CD4-positive, alpha-beta T cell treated with Interleukin-6 at 100 ng/mL for 8 hours (primary cell): ENCODE measurements around the gene OPCML.

Source experiments
- DNase-seq: peaks from one replicate; pipeline ENCODE4 v3.0.0-alpha.2; 2020; ENCODE audit warnings: mixed read lengths, low spot score

The OPCML gene

GRCh38 chr11:133070791-133071190 lies 461.5 kb downstream of the OPCML start:
- no peak for DNase-seq

- DNase-seq: no peak
Observed at GRCh38 chr11:133070021-133070713, 462.1 kb downstream of the OPCML start.

GRCh38 chr11:133065847-133066485 lies 466.3 kb downstream of the OPCML start:
- DNase-seq: no peak

- DNase-seq: no peak
Observed at GRCh38 chr11:133064961-133065360, 467.3 kb downstream of the OPCML start.

- no peak for DNase-seq
Observed at GRCh38 chr11:133064152-133064877, 468.0 kb downstream of the OPCML start.

- DNase-seq: no peak
Observed at GRCh38 chr11:133058501-133058900, 473.8 kb downstream of the OPCML start.

GRCh38 chr11:133053124-133053776 lies 479.1 kb downstream of the OPCML start:
- no peak for DNase-seq

- DNase-seq: no peak
Observed at GRCh38 chr11:133052537-133052936, 479.8 kb downstream of the OPCML start.

GRCh38 chr11:133049244-133050019 lies 482.9 kb downstream of the OPCML start:
- DNase-seq: no peak

- no peak for DNase-seq
Observed at GRCh38 chr11:133048270-133048669, 484.0 kb downstream of the OPCML start.

GRCh38 chr11:133047771-133048115 lies 484.6 kb downstream of the OPCML start:
- no peak for DNase-seq

GRCh38 chr11:133047036-133047770 lies 485.1 kb downstream of the OPCML start:
- no peak for DNase-seq

GRCh38 chr11:133046252-133046651 lies 486.0 kb downstream of the OPCML start:
- DNase-seq: no peak

- DNase-seq: no peak
Observed at GRCh38 chr11:133041928-133042882, 490.1 kb downstream of the OPCML start.

GRCh38 chr11:133041181-133041580 lies 491.1 kb downstream of the OPCML start:
- DNase-seq: no peak

- DNase-seq: no peak
Observed at GRCh38 chr11:133040289-133040900, 491.9 kb downstream of the OPCML start.

GRCh38 chr11:133038850-133039249 lies 493.5 kb downstream of the OPCML start:
- DNase-seq: no peak

GRCh38 chr11:133034929-133035328 lies 497.4 kb downstream of the OPCML start:
- no peak for DNase-seq

GRCh38 chr11:133029107-133029506 lies 503.2 kb downstream of the OPCML start:
- no peak for DNase-seq

- DNase-seq: no peak
Observed at GRCh38 chr11:133026952-133027351, 505.3 kb downstream of the OPCML start.
